Right renal cortex interstitium (tissue), 3 donors: ENCODE measurements around the gene NBPF9. TPM values are rescaled to one million over a fixed set of nuclear protein-coding genes. Genes with fewer than 3 reads are reported as not detected.
"Not testable (repeated sequence)": the region's sequence is repeated elsewhere in the genome, so short reads cannot be mapped to it uniquely, and the experiment has no call there.

Experiments used
- DNase-seq, 3 donors: peaks; one replicate each; pipeline ENCODE4 v3.0.0-alpha.2; 2013; ENCODE audit warnings: low read depth in 3 of 3, low spot score in 2 of 3
- polyA plus RNA-seq, 3 donors: library from polyadenylated mRNA; unstranded; fragments of 120-200 nt; gene quantifications; one replicate each; pipeline ENCODE4 v1.2.1, GENCODE V29; 2013; ENCODE audit not compliant: insufficient read length in 3 of 3

The NBPF9 gene, protein sequence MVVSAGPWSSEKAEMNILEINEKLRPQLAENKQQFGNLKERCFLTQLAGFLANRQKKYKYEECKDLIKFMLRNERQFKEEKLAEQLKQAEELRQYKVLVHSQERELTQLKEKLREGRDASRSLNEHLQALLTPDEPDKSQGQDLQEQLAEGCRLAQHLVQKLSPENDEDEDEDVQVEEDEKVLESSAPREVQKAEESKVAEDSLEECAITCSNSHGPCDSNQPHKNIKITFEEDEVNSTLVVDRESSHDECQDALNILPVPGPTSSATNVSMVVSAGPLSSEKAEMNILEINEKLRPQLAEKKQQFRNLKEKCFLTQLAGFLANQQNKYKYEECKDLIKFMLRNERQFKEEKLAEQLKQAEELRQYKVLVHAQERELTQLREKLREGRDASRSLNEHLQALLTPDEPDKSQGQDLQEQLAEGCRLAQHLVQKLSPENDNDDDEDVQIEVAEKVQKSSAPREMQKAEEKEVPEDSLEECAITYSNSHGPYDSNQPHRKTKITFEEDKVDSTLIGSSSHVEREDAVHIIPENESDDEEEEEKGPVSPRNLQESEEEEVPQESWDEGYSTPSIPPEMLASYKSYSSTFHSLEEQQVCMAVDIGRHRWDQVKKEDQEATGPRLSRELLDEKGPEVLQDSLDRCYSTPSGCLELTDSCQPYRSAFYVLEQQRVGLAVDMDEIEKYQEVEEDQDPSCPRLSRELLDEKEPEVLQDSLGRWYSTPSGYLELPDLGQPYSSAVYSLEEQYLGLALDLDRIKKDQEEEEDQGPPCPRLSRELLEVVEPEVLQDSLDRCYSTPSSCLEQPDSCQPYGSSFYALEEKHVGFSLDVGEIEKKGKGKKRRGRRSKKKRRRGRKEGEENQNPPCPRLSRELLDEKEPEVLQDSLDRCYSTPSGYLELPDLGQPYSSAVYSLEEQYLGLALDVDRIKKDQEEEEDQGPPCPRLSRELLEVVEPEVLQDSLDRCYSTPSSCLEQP (N-terminal part only)
- 10 to 100 TPM; 43.8 to 50.2 (median 45.2) TPM for polyA plus RNA-seq

DNA sequence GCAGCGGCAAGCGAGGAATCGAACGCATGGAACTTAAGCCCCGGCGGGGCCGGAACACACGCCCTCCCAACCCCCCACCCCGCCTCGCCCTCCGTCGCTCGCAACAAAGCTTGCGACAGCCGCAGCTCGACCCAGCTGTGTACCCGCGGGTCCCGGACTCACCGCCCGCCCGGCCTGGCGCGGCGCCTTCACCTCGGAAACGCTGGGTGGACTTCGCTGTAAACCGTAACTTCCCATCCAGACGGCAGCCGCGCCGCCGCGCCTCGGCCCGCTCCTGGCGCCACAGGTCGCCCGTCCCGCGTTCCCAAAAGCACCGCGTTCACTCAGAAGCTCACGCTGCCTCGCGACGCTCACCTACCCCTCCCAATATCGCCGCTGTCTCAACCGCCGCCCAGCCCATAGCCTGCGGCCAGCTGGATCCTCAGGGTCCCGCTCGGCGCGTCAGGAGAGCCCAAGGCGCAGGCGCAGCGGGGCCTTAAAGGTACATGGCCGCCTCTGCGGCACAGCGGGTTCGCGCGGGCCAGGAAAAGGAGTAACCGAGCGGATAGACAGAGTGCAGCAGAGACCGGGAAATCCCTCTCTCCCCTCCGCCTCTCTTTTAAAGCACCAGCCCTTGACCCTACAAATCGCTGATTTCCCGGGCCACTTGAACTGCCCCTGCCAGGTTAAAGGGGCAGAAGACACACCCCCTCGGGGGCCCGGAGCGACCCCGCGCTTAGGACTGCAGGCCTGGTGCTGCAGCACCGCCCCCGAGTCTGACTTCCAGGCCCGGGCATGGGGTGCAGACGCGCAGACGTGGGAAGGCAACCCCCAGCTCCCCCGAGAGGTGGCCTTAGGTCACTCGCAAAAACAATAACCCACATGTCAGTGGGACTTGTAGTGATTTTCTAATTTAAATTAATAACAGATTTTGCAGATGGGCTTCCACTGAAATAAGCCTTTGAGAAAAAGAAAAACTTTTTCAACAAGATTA lies at the start of gene NBPF9:
TSS of gene NBPF9 (minus strand) at position 443 of the 973 bp plus-strand sequence. CDS start 21,412 bp downstream, outside the sequence.
- peak in 1 of 3 donors; percentile 3 for DNase-seq

DNA sequence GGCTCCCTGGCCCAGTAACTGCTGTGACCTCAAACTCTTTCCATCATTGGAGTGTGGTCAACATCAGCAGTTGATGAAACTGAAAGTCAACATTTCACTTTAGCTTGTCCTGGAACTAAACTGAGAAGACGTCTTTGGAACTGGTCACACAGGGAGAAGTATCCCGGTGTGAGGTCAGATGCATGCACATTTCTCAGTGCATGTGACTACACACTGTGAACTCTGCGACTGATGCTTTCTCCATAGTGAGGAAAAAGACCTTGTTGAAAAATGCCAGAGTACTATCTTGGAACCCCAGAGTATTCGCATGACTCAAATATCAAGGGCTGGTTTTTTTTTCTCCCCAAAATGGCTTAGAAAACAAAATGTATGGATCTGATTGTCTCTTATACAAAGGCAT lies 46.6 kb upstream of the NBPF9 start:
- not testable (repeated sequence) for DNase-seq

DNA sequence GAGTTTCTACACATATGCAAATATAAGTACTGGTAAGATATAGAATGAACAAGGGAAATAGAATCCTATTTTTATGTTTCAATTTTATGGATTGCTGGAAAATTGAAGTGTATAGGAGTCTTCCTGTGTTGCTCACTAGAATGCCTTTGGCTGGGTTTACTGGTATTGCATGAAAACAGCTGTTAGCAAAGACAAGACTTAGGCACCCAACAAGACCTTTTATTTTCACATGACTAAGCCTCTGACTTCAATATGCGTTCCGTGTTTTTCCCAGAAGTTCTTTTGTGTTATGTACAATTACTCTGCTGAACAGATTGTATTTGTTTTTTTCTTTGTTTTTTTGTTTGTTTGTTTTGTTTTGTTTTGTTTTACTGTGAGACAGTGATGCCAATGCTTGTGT lies 34.2 kb upstream of the NBPF9 start:
- not testable (repeated sequence) for DNase-seq

DNA sequence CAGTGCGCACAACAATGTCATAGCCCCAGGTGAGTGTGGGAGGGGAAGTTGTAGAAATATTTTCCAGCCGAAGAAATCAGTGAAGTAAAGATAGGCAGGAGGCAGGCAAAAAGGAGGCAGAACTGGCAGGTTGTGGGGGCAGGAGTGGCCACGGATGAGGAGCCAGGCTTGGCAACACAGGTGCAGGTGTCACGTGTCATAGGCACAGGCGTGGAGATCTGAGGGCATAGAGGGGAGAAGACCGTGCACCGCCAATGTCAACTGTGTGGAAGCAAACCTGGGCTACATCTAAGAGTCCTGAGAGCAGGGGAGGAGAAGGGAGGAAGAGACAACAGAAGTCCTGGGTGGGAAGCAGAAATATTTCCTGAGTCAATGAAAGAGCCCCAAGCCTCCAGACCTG lies 27.6 kb upstream of the NBPF9 start:
- DNase-seq, result not testable (repeated sequence)

DNA sequence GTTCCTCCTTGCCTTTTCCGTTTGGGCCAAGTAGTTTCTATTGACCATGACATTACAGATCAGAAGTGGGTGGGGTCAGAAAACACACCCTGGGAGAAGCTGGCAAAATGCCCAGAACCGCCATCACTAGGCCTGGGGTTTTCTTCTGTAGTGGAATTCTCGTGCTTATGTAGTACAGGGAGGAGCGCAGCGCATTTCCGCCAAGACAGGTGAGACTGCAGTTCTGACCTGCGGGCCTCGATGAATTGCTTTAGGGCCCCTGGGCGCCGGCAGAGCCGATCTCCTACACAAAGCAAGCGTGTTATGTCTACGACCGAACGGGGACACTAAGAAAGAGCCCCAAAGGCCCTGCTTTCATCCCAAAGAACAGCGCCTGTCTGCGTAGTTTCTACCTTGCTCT lies 25.9 kb upstream of the NBPF9 start:
- not testable (repeated sequence) for DNase-seq

DNA sequence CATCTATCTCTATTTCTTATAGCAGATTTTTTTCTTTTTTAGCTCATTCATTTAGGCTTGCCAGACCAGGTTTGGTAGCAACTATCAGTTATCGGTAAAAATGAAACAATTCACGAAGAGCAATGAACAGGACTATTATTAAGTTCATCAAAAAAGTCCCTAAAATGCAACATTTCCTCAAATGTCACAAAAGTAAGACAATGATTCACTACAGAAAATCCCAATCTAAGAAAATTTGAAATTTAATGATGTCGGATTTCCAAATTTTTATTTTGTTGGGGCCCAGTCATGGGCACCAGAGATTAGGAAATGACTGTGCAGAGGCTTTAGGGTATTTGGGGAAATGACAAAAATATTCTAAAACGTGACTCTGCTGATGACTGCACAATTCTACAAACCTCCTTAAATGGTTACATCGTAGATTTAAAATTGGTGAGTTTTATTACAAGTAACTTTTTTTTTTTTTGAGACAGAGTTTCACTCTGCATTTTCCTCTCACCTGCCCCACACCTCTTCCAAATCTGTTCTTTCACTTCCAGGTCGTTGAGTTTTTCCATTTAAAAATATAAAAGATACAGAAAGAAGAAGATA lies 23.3 kb upstream of the NBPF9 start:
- not testable (repeated sequence) for DNase-seq

DNA sequence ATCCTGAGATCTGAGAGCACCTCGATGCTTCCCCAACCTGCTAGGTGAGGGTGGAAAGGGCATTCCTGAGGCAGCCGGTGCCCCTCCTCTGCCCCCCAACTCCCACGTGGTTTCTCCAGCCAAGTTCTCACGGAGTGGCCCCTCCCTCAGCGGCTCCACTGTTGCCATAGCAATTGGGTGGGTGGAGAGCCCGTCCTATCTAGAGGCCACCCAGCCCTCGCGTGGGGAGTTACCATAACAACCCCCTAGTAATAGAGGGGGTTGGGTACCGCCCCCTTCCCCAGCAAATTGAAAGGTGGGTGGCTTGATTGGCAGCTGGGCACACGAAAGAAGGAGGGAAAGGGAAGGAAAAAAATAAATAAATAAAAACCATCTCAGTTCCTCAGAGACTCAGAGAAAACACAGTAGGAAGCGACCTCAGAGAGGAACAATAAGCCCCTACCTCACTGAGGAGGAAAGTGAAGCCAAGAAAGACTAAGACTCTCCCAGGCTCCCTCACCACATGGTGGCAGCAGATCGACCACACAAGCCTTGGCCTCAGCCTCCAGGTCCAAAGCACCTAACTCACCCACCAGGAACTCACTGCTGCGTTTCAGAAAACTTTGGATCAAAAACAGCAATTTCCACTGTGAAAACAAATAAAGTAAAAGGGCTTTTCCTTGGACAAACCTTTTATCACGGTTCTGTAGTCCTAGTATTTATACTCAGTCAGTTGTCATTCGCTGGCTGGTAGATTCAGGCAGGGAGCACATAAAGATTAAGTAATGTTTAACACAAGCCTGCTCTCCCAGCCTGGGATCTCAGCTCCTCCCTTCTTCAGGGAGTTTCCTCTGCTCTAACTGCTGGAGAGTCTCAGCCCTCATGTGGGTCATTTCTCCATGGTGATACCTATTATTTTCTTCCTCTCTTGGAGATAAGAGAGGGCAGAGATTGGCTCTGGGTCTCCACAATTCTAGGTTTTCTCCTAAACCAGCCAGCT lies 20.9 kb upstream of the NBPF9 start:
- peak in 1 of 3 donors; percentile 15 for DNase-seq

DNA sequence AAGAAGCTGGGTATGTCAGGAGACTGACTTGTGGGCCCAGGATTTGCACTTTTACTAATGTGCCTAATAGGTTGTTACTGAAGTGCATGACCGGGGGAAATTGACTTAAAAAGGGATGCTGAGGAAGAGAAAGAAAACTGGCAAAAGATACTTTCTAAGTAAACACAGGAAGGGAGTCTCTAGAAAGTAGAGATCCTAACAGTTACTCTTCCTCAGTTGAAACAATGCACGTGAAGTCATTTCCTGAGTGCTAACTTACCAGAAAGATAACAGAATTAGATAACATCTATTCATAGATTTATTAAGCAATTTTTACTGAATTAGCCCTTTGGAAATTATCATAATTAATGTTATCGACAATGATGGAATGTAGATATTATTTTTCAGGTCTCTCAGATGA lies 9.5 kb upstream of the NBPF9 start:
- not testable (repeated sequence) for DNase-seq

DNA sequence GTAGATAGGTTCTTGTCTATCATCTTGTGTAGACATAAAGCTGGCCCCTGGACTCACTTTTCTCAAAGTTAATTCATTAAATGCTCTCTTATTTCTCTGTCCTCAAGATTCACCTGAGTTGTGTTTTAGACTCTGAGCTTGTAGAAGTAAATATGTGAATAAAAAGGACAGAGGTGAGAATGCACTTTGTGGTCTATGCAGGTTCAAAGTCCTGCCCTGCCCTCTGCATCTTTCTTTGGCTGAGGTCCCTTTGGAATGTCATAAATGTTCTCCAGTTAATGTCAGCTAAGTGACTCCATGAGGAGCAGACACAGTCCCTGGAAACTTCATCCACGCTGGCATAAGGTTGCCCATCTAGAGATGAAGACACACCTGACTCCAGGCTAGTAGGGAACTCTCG lies 7.0 kb upstream of the NBPF9 start:
- not testable (repeated sequence) for DNase-seq

DNA sequence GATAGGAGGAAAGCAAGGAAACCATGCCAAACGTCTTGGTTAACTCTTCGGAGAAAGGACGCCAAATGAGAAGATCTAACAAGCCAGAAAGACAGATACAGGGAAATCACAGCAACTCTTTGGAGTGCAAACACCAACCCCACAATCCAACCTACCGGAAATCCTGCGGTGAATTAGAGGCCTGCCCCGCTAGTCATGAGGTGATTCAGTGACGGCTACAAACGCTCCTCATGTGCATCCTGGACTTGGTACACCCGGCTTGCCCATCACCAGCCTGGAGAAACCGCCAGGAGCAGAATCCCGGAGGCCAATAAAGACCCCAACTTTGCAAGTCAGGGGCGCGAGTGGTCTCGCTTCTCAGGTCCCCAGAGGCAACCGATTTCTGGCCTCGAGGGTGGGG lies 777 bp downstream of the NBPF9 start:
- DNase-seq, result not testable (repeated sequence)

DNA sequence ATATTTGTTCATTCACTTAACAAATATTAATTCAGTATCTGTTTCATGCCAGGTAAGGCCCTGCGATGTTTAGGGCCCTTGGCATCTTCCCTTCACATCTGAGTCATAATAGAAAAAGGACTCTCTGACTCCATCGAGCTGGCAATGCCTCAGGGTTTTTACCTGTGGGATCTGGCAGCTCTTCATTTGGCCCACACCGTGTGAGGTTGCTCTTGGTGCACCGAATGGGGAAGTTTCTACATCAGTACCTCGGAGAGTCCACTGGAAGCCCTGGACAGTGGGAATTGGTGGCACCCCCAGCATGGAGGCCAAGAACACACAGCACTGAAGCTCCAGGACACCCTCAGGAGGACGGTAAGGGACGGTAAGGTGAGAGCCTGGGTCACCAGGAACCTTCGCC lies 5.1 kb downstream of the NBPF9 start:
- not testable (repeated sequence) for DNase-seq

DNA sequence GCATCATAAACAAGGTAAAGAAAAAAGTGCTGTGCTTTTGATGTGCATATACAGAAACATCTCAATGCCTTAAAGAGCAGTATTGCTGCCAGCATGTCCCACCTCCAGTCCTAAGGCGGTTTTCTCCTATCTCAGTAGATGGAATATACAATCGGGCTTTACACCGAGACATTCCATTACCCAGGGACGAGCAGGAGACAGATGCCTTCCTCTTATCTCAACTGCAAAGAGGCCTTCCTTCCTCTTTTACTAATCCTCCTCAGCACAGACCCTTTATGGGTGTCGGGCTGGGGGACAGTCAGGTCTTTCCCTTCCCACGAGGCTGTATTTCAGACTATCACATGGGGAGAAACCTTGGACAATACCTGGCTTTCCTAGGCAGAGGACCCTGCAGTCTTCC lies 10.2 kb downstream of the NBPF9 start:
- DNase-seq, result not testable (repeated sequence)

DNA sequence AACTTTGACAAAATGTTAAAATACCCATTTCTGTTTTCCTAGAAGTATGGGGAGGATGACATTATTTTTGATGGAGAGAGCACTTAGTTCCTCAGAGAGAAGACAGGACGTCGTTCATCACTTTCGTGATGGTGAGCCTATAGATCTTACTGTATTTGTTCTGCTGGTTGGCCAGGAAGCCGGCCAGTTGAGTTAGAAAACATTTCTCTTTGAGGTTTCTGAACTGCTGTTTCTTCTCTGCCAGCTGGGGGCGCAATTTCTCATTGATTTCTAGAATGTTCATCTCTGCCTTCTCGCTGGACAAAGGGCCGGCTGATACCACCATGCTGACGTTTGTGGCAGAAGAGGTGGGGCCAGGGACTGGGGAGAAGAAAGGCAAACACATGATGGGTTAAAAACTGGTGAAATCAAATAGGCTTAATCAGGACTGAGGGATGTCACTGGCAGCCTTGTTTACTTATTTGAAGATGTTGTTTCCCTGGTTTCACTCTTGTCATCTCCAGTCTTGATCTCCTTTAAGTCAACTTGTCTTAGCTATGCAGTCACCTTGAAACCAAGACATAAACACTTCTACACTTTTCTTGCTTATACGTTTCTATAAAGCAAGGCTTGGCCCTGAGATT lies 27.7 kb downstream of the NBPF9 start:
- not testable (repeated sequence) for DNase-seq

DNA sequence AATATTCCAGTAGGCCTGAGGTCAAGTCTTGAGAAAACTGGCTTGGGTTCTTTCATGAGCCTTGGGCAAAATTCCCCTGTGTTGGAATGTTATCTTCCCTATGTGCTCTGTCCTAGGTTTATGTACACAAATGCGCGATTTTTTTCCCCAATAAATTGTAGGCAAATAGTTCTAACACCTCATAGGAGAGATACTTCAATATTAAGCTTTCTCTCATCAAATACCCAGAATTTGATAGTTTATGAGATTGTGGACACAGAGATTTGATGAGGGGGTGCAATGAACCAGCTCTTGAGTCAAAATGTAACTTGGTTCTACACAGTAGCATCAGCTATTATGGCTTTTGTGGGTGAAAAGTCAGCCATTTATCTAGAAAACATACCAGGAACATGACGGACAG lies 38.7 kb downstream of the NBPF9 start:
- not testable (repeated sequence) for DNase-seq

DNA sequence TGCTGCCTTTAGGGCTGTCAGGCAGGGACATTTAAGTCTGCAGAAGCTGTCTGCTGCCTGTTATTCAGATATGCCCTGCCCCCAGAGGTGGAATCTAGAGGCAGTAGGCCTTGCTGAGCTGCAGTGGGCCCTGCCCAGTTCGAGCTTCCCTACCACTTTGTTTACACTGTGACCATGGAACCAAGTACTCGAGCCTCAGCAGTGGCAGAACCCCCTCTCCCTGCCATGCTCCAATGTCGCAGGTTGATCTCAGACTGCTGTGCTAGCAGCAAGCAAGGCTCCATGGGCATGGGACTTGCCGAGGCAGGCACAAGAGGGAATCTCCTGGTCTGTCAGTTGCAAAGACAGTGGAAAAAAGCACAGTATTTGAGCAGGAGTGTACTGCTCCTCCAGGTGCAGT lies 60.3 kb downstream of the NBPF9 start:
- not testable (repeated sequence) for DNase-seq

DNA sequence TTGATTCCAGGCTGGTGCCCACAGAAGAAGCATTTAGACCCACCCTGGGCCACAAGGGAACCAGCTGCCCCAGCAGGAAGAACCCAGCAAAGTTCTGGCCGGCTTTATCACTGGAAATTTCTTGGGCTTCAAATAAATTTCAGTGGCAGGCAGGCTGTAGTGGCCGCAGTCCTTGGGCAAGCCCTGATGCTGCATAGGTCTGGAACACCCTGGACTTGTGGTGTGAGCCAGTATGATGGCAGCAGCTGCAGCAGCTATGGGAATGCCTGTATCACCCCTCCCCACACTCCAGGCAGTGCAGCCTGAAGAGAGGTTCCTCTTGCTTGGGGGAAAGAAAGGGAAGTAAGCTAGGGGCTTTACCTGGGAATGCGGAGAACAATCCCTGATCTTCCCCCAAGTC lies 69.4 kb downstream of the NBPF9 start:
- not testable (repeated sequence) for DNase-seq

DNA sequence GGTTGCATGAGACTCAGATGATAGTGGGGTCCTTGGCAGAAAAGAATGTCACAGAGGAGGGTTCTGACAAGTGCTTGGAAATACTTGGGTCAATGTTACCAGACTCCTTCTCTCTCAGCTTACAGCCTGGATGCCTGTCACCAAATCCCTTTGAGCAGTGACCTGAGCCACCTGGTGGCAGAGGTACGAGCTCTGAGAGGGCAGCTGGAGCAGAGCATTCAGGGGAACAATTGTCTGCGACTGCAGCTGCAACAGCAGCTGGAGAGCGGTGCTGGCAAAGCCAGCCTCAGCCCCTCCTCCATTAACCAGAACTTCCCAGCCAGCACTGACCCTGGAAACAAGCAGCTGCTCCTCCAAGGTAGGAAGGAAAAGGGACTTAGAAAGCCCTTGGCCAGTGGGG lies 79.0 kb downstream of the NBPF9 start:
- DNase-seq, result not testable (repeated sequence)

DNA sequence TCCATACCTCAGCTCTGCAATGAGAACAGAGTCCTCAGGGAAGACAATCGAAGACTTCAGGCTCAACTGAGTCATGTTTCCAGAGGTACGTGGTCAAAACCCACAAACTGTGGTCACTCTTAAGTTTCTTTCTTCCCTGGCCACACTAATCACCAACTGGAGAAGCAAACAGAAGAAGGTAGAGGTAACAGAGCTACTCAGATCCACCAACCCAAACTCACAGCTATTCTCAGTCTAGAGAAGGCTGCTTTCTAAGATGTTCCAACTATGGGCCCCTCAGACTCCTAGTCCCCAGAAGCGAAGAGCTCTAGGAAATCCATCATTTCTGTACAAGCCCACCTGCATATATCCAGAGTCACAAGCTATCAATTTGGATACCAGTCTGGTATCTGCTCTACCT lies 84.8 kb downstream of the NBPF9 start:
- DNase-seq, result not testable (repeated sequence)
